SIG-M5 (cell line): ENCODE measurements around the gene PIF1.
"Not testable (repeated sequence)": the region's sequence is repeated elsewhere in the genome, so short reads cannot be mapped to it uniquely, and the experiment has no call there.

Experiments used
- DNase-seq: peaks from one replicate; lab custom pipeline; 2025; lab: John Stamatoyannopoulos, UW

The PIF1 gene

DNA sequence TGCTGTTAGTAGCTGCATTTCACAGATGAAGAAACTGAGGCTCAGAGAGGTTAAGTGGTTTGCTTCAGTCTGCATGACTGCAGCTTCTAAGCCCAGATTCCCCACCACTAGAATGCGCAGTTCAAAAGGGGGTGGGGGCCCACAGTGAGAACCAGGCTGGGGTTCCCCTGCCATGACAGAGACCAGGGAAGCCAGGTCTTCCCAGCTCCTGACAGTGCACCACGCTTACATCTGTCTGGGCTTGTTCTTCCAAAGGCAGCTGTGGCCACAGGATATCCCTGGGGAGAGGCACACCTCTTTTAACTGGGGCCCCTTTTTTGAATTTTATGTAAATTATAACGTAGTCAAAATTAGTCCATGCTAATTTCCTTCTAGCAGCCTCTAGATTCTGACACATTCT lies 21.6 kb upstream of the PIF1 start:
- DNase-seq, result no peak

- no peak for DNase-seq
Observed at GRCh38 chr15:64845831-64846595, 20.6 kb upstream of the PIF1 start.

DNA sequence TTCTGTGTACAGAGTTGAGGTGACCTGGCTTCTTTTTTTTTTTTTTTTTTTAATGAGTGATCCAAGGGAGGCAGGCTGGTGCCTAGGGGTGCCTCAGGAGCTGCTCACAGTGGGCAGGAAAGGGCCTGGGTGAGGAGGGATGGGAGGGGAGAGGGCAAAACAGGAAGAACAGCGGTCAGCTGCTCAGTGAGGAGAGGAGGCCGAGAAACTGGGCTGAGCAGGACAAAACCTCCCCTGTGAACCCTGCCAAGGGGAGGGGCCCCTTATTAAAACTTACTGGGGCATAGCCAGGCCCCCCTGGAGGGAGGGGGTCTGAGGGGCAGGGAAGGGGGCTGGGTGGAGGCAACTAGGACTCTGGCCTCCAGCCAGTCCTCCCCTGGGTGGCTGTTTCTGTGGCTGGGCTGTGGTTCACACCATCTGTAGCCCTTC lies 19.8 kb upstream of the PIF1 start:
- no peak for DNase-seq

GRCh38 chr15:64844576-64845145 lies 19.2 kb upstream of the PIF1 start:
- no peak for DNase-seq

- no peak for DNase-seq
Observed at GRCh38 chr15:64843991-64844390, 18.5 kb upstream of the PIF1 start.

- peak; percentile 18 for DNase-seq
Observed at GRCh38 chr15:64842986-64843561, 17.6 kb upstream of the PIF1 start.

- DNase-seq, result no peak
Observed at GRCh38 chr15:64842096-64842939, 16.9 kb upstream of the PIF1 start.

DNA sequence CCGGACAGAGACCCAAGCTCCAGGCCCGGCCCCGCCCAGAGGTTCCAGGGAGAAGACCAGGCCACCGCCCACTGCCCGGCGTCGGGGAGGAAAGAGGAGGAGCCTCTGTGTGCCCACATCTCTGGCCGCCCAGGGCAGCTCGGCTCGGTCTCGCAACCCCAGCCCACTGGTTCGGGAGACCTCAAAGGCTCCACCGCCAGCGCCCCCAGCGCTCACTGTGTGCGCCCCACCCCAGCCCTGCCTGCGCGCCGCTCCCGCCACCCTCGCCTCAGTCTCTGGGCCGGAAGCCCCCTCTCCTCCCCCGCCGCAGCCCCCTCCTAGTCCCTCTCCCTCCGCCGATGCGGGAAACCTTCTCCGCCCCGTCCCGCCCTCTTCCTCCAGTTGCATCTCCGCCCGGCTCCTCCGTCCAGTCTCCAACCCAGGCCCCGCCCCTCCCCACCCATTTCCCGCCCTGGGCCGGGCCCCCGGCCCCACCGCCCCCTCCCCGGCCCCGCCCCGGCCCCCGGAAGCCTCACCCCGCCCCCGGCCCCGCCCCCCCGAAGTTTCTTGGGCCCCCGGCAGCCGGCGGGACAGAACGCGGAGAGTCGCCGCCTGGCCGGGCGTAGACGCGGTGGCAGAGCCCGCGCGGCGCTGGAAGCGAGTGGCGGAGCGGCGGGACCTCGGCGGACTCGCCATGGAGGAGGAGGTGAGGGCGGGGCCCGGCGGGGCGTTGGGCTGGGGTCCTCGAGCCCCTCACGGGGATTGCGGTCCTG lies 16.1 kb upstream of the PIF1 start, which contains the start of gene PLEKHO2:
Gene PLEKHO2 (plus strand): TSS at position 572 of the 752 bp plus-strand sequence. CDS start 102 bp downstream, at position 674.
- DNase-seq, result peak; percentile 78

DNA sequence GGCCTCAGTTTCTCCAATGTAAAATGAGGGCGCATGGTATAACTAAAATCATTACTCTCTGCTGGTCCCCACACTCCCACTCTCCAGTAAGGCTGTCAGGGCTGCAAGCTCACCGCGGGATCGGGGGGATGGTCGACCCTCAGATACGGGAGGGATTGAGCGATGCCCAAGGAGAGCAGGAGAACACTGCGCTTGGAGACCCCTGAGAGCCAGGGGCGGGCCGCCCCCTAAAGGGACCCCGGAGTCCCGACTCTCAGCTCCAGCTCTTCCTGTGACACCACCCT lies 15.6 kb upstream of the PIF1 start:
- no peak for DNase-seq

GRCh38 chr15:64837502-64837901 lies 12.1 kb upstream of the PIF1 start:
- peak; percentile 55 for DNase-seq

- no peak for DNase-seq
Observed at GRCh38 chr15:64836023-64836536, 10.6 kb upstream of the PIF1 start.

DNA sequence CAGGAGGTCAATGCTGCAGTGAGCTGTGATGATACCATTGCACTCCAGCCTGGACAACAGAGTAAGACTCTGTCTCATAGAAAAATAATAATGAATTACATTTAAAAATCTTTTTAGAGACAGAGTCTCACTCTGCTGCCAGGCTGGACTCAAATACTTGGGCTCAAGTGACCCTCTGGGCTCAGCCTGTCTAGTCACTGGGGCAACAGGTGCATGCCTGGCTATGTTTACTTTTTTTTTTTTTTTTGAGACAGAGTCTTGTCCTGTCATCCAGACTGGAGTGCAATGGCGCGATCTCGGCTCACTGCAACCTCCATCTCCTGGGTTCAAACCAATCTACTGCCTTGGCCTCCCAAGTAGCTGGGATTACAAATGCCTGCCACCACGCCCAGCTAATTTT lies 8.2 kb upstream of the PIF1 start:
- no peak for DNase-seq

DNA sequence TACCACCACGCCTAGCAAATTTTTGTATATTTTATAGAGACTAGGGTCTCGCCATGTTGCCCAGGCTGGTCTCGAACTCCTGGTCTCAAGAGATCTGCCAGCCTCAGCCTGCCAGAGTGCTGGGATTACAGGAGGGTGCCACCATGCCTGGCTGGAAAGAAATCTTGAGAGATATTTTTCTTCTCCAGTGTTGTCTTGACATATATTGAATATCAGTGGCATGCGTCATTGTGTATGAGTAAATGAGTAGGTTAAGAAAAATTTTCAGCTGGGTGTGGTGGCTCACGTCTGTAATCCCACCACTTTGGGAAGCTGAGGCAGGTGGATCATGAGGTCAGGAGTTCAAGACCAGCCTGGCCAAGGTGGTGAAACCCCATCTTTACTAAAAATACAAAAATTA lies 3.5 kb upstream of the PIF1 start:
- no peak for DNase-seq

DNA sequence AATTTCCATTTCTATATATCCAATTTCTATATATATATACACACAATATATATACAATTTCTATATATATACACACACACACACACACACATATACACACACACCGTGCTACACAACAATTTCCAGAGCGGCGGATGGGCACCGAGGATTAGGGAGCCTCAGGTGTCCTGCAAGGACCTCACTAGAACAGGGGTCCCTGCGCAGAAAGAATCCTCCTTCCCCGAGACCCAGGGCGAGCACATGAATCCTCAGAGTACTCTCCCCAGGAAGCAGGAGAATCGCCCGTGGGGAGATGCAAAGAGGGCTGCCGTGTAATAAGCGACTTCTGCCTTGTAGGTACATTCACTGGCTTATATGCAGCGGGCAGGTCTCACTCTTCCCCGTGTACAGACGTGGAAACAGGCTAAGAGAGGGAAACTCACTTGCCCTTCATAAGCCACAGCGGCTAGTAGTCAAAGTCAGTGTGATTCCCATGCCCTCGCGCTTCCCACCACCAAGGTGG lies 467 bp downstream of the PIF1 start:
- no peak for DNase-seq

GRCh38 chr15:64816452-64816851 lies 9.0 kb downstream of the PIF1 start:
- DNase-seq, result no peak

- DNase-seq, result not testable (repeated sequence)
Observed at GRCh38 chr15:64814965-64815364, 10.5 kb downstream of the PIF1 start.

GRCh38 chr15:64814283-64814682 lies 11.2 kb downstream of the PIF1 start:
- DNase-seq, result not testable (repeated sequence)

- DNase-seq, result no peak
Observed at GRCh38 chr15:64813075-64813474, 12.4 kb downstream of the PIF1 start.

GRCh38 chr15:64810497-64811326 lies 14.7 kb downstream of the PIF1 start:
- DNase-seq, result no peak

DNA sequence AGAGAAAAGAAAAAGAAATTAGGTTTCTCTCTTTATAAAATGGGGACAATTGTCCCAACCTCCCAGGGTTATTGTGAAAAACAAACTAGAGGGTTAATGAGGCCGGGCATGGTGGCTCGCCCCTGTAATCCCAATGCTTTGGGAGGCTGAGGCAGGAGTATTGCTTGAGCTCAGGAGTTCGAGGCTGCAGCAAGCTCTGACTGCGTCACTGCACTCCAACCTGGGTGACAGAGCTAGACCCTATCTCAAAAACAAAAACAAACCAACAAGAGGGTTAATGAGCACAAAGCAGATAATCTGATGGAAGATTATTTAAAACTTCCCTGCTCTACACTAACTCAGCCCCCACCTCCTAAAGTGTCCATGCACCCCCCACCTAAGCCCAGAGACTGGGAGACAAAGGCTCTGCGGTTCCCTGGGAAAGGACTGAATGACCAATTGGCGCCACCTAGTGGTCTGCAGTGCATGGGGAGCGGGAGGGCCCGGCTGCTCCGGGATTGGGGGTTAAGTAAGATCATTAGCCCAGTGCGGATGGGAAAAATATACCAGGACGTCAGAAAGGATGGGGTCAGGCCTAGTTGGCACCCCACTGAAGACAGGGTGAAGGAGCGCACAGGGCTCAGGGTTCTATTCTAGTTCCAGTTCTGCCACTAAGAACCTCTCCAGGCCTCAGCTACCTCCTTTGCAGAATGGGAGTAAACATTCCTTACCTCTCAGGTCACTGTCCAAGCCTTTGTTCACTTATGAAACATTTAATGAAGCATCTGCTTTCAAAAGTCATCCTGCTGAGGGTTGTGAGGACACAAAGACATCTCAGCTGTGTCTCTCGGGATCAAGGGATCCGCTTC lies 15.6 kb downstream of the PIF1 start:
- no peak for DNase-seq
